IMR-90 (cell line): ENCODE data around the gene LMTK2. TPM values are rescaled to one million over a fixed set of nuclear protein-coding genes. Genes with fewer than 3 reads are reported as not detected.

Experiments
- ATAC-seq: fragments of 200-7000 bp; cut with Tn5 transposase; 2 replicates; pipeline ENCODE4 v1.9.1; 2020; ENCODE audit warnings: low read depth, mild to moderate bottlenecking, moderate library complexity
- BruUV-seq: library from RNA; stranded (reverse); fragments of 400-500 nt; replicated peaks from 2 replicates; lab custom pipeline; 2021; lab: Mats Ljungman, UMichigan
- CTCF ChIA-PET: fragments of 300-600 bp; formaldehyde crosslinking; extraction: SDS; loops from one replicate; lab custom pipeline; 2021; ENCODE audit warnings: antibody characterized with exemption; lab: Yijun Ruan, JAX
- POLR2A ChIA-PET: fragments of 300-600 bp; sonication (Branson Sonifier 250); formaldehyde crosslinking; loops from one replicate; lab custom pipeline; 2022; ENCODE audit warnings: antibody characterized with exemption; ENCODE audit not compliant: unreplicated experiment; lab: Charles Lee
- DNase-seq: peaks from one replicate; pipeline ENCODE4 v3.0.0; 2013
- H2AFZ ChIP-seq: replicated peaks from 2 replicates; pipeline ENCODE3; 2013; ENCODE audit warnings: low read length, mild to moderate bottlenecking; ENCODE audit not compliant: poor library complexity
- H2AK5ac ChIP-seq: 2 replicates; pipeline ENCODE4 v1.6.1; 2013; ENCODE audit warnings: low read depth, low read length, inconsistent platforms
- H2AK9ac ChIP-seq: replicated peaks from 2 replicates; pipeline ENCODE3; 2013; ENCODE audit warnings: mild to moderate bottlenecking, low read depth, low read length, moderate library complexity; ENCODE audit not compliant: poor library complexity
- H2BK120ac ChIP-seq: 2 replicates; pipeline ENCODE4 v1.6.1; 2013; ENCODE audit warnings: low read depth, low read length, inconsistent platforms
- H2BK15ac ChIP-seq: 3 replicates; pipeline ENCODE4 v1.6.1; 2013; ENCODE audit warnings: low read depth, low read length, inconsistent platforms
- H2BK20ac ChIP-seq: 2 replicates; pipeline ENCODE4 v1.6.1; 2013; ENCODE audit warnings: low read depth, mild to moderate bottlenecking, inconsistent platforms, low read length, moderate library complexity
- H2BK5ac ChIP-seq: 2 replicates; pipeline ENCODE4 v1.6.1; 2013; ENCODE audit warnings: mild to moderate bottlenecking, low read depth, low read length, inconsistent platforms; ENCODE audit not compliant: poor library complexity, severe bottlenecking
- H3K14ac ChIP-seq: replicated peaks from 2 replicates; pipeline ENCODE4 v1.6.1; 2013; ENCODE audit warnings: low read depth, low read length, inconsistent platforms
- H3K18ac ChIP-seq: 2 replicates; pipeline ENCODE4 v1.6.1; 2013; ENCODE audit warnings: low read depth, low read length, control low read depth
- H3K23ac ChIP-seq: 2 replicates; pipeline ENCODE4 v1.6.1; 2013; ENCODE audit warnings: low read depth, low read length, inconsistent platforms
- H3K27ac ChIP-seq: 2 replicates; pipeline ENCODE4 v1.5.1; 2013; ENCODE audit warnings: mild to moderate bottlenecking, control low read depth, low read length; ENCODE audit not compliant: insufficient read depth
- H3K27me3 ChIP-seq: 2 replicates; pipeline ENCODE4 v1.6.1; 2013; ENCODE audit warnings: low read length; ENCODE audit not compliant: control insufficient read depth, insufficient read depth
- H3K36me3 ChIP-seq: 2 replicates; pipeline ENCODE4 v1.6.1; 2013; ENCODE audit warnings: low read length, mixed read lengths; ENCODE audit not compliant: control insufficient read depth, insufficient read depth
- H3K4ac ChIP-seq: 2 replicates; pipeline ENCODE4 v1.6.1; 2013; ENCODE audit warnings: low read depth, low read length, inconsistent platforms
- H3K4me1 ChIP-seq: 2 replicates; pipeline ENCODE4 v1.6.1; 2013; ENCODE audit warnings: low read length, mixed read lengths; ENCODE audit not compliant: control insufficient read depth, insufficient read depth
- H3K4me2 ChIP-seq: 2 replicates; pipeline ENCODE4 v1.6.1; 2013; ENCODE audit warnings: low read depth, mild to moderate bottlenecking, control low read depth, low read length, moderate library complexity
- H3K4me3 ChIP-seq: 2 replicates; pipeline ENCODE4 v1.5.1; 2013; ENCODE audit warnings: low read depth, mild to moderate bottlenecking, control low read depth, low read length, moderate library complexity; ENCODE audit not compliant: insufficient read depth
- H3K56ac ChIP-seq: 2 replicates; pipeline ENCODE4 v1.6.1; 2013; ENCODE audit warnings: low read length, inconsistent platforms; ENCODE audit not compliant: insufficient read depth; ENCODE audit errors: extremely low read depth
- H3K79me1 ChIP-seq, 2 experiments: 2 replicates each; pipeline ENCODE4 v1.6.1; 2013; ENCODE audit warnings: low read length in 2 of 2, inconsistent platforms in 1 of 2, low read depth in 1 of 2
- H3K9ac ChIP-seq: 2 replicates; pipeline ENCODE4 v1.6.1; 2013; ENCODE audit warnings: low read depth, low read length, control low read depth
- H3K9me1 ChIP-seq: 2 replicates; pipeline ENCODE4 v1.6.1; 2013; ENCODE audit warnings: low read length, inconsistent platforms; ENCODE audit not compliant: insufficient read depth
- H3K9me3 ChIP-seq: 2 replicates; pipeline ENCODE4 v1.6.1; 2013; ENCODE audit warnings: low read length; ENCODE audit not compliant: control insufficient read depth, insufficient read depth
- H4K20me1 ChIP-seq: 2 replicates; pipeline ENCODE4 v1.6.1; 2013; ENCODE audit warnings: low read length, inconsistent platforms; ENCODE audit not compliant: insufficient read depth
- H4K5ac ChIP-seq: 2 replicates; pipeline ENCODE4 v1.6.1; 2013; ENCODE audit warnings: mild to moderate bottlenecking, low read depth, low read length, control low read depth
- H4K8ac ChIP-seq, 2 experiments: 2 replicates each; pipeline ENCODE4 v1.6.1; 2013; ENCODE audit warnings: low read depth in 2 of 2, low read length in 2 of 2, control low read depth in 1 of 2, inconsistent platforms in 1 of 2
- H4K91ac ChIP-seq: 2 replicates; pipeline ENCODE4 v1.6.1; 2013; ENCODE audit warnings: low read depth, low read length, inconsistent platforms; ENCODE audit not compliant: insufficient read depth
- MAFK ChIP-seq: IDR thresholded peaks from 2 replicates; pipeline ENCODE4 v1.6.1; 2012; ENCODE audit warnings: low read depth, low read length, improper control_type of control experiment
- MAZ ChIP-seq: IDR thresholded peaks from 2 replicates; pipeline ENCODE4 v1.6.1; 2012; ENCODE audit warnings: low read depth, mild to moderate bottlenecking, low read length, improper control_type of control experiment, moderate library complexity, borderline replicate concordance
- POLR2A ChIP-seq: IDR thresholded peaks from 2 replicates; pipeline ENCODE4 v1.6.1; 2012; ENCODE audit warnings: mild to moderate bottlenecking, low read depth, low read length
- RFX5 ChIP-seq: IDR thresholded peaks from 2 replicates; pipeline ENCODE4 v1.8.0; 2012; ENCODE audit warnings: low read depth, mild to moderate bottlenecking, low read length, moderate library complexity
- WGBS, 2 experiments: methylation state at CpG; one replicate each; pipeline versions ENCODE4 v1.1.5 to v1.1.7; 2013; ENCODE audit warnings: missing lambda C conversion rate in 2 of 2; ENCODE audit not compliant: insufficient read length in 1 of 2; ENCODE audit errors: extremely low coverage in 2 of 2; 5-methylcytosine and 5-hydroxymethylcytosine counted together
- dilution Hi-C: fragments of 300-500 bp; cut with HindIII; formaldehyde crosslinking; loops from one replicate; pipeline ENCODE4 v1.14.3; 2018; ENCODE audit warnings: low sequenced_read_pairs; ENCODE audit not compliant: unreplicated experiment
- in situ Hi-C: fragments of 300-500 bp; cut with MboI; formaldehyde crosslinking; loops from 3 replicates; pipeline ENCODE4 v1.14.3; 2019; ENCODE audit warnings: low sequenced_read_pairs, inconsistent platforms, mixed read lengths
- intact Hi-C: fragments of 100-400 bp; cut with micrococcal nuclease; formaldehyde crosslinking; loops from 2 replicates; pipeline ENCODE4 v1.10.0; 2022
- polyA plus RNA-seq, 3 experiments: library from polyadenylated mRNA; depleted of rRNA; stranded (reverse); fragments of >200 nt; gene quantifications; 2 replicates each; pipeline ENCODE4 v1.2.3, GENCODE V29; 2012; ENCODE audit warnings: low replicate concordance in 1 of 3
- total RNA-seq: library from RNA; depleted of rRNA; stranded (reverse); fragments of >200 nt; gene quantifications from 2 replicates; pipeline ENCODE4 v1.2.3, GENCODE V29; 2012

The LMTK2 gene
- total and polyA plus RNA-seq, 2 of the 4 experiments (the other 2 are of a cell fraction): 4.4 to 5.0 TPM

- no peak for TF ChIP-seq MAZ
- no peak for TF ChIP-seq MAFK
- TF ChIP-seq POLR2A: no peak
These were observed 74.1 kb downstream of the LMTK2 start (continued) for GRCh38 chr7:98180751-98181150.

- no peak overlapping the region for H3K4me2 ChIP-seq
- H4K8ac ChIP-seq: no peak overlapping the region
- H3K27ac ChIP-seq: no peak overlapping the region
- TF ChIP-seq RFX5: no peak
- no peaks in the 10 kb centered on the region for H3K9me3 ChIP-seq
- no peak overlapping the region for H3K23ac ChIP-seq
- no peak overlapping the region for H3K14ac ChIP-seq
- H2BK20ac ChIP-seq: no peak overlapping the region
- H2AK9ac ChIP-seq: no peak overlapping the region
- no peak overlapping the region; the same call in 2 of the 3 replicates for H2BK15ac ChIP-seq
- H4K5ac ChIP-seq: no peak overlapping the region
- H2AFZ ChIP-seq: no peak overlapping the region
- CTCF ChIA-PET: no interaction called here
- H3K56ac ChIP-seq: no peak overlapping the region
- dilution Hi-C loops: no loop called here
- H2AK5ac ChIP-seq: no peak overlapping the region
- H2BK5ac ChIP-seq: no peak overlapping the region
- intact Hi-C loops: no loop called here
- in situ Hi-C loops: no loop called here
- H3K4me1 ChIP-seq: peaks cover 3% of the 10 kb centered on the region
- H3K18ac ChIP-seq: no peak overlapping the region
- no peak overlapping the region for H3K4ac ChIP-seq
- no peak overlapping the region for H3K4me3 ChIP-seq
- H4K91ac ChIP-seq: no peak overlapping the region
- ATAC-seq (no peak), DNase-seq (no peak)
- no peaks in the 10 kb centered on the region for H3K27me3 ChIP-seq
- H2BK120ac ChIP-seq: no peak overlapping the region
- no peaks in the 10 kb centered on the region for H3K9me1 ChIP-seq
- POLR2A ChIA-PET: no interaction called here
- no peaks in the 10 kb centered on the region for H4K20me1 ChIP-seq
- 100% methylated on average over 1 of the region's 7 CpGs; no CpG with 5 or more reads in 1 of the 2 experiments for WGBS, 2 experiments
- no TSS peak for BruUV-seq
- no peak overlapping the region for H3K9ac ChIP-seq
- no peaks in the 10 kb centered on the region; a peak in 2 of 4 replicates for H3K79me1 ChIP-seq
- H3K36me3 ChIP-seq: 0 out of 2 replicates have a peak, but pooled peaks cover 2% of the 10 kb centered on the region
These were observed 78.4 kb downstream of the LMTK2 start for GRCh38 chr7:98185101-98185500.
